ENCODE data around the gene HOXB3.

GRCh38 chr17:48549914-48550501, 40.0 kb downstream of the HOXB3 start:
- TF ChIP-seq POLR2AphosphoS5 (IDR thresholded peaks at IDR 0.05; ENCODE audit: borderline replicate concordance, low read depth, low read length) (no peak), FOXP2 (optimal IDR thresholded peaks at IDR 0.05; ENCODE audit: control extremely low read depth, extremely low read length, insufficient read depth) (no peak), EZH2 (IDR thresholded peaks at IDR 0.05) (no peak)

All from SK-N-MC (cell line).